Astrocyte (in vitro differentiated cells and primary cell): ENCODE results near the gene CHST15. TPM values are rescaled to one million over a fixed set of nuclear protein-coding genes. Genes with fewer than 3 reads are reported as not detected.

Experiments
- DNase-seq: peaks from one replicate; pipeline ENCODE4 v3.0.0-alpha.2; 2010; ENCODE audit warnings: low read depth
- FAIRE-seq: peaks from 2 replicates; lab custom pipeline; 2011; peaks lifted over from hg19 to GRCh38; lab: Jason Lieb, UNC
- H2AFZ ChIP-seq: 2 replicates; pipeline ENCODE4 v1.6.0; 2012; ENCODE audit warnings: low read depth, low read length, inconsistent platforms
- H3K27ac ChIP-seq: 2 replicates; pipeline ENCODE4 v1.5.1; 2011; ENCODE audit warnings: low read depth, low read length, inconsistent platforms
- H3K27me3 ChIP-seq: 2 replicates; pipeline ENCODE4 v1.6.0; 2011; ENCODE audit warnings: low read length, inconsistent platforms; ENCODE audit not compliant: insufficient read depth
- H3K36me3 ChIP-seq: 2 replicates; pipeline ENCODE4 v1.5.1; 2011; ENCODE audit warnings: low read length, inconsistent platforms; ENCODE audit not compliant: insufficient read depth
- H3K4me1 ChIP-seq: 2 replicates; pipeline ENCODE4 v1.5.1; 2011; ENCODE audit warnings: low read length, inconsistent platforms; ENCODE audit not compliant: insufficient read depth
- H3K4me2 ChIP-seq: 2 replicates; pipeline ENCODE4 v1.6.0; 2012; ENCODE audit warnings: low read length, inconsistent platforms
- H3K4me3 ChIP-seq: 2 replicates; pipeline ENCODE4 v1.5.1; 2011; ENCODE audit warnings: low read depth, mild to moderate bottlenecking, low read length, inconsistent platforms; ENCODE audit not compliant: insufficient read depth
- H3K79me2 ChIP-seq: 2 replicates; pipeline ENCODE4 v1.6.0; 2012; ENCODE audit warnings: mild to moderate bottlenecking, low read length, inconsistent platforms; ENCODE audit not compliant: insufficient read depth
- H3K9ac ChIP-seq: 2 replicates; pipeline ENCODE4 v1.6.0; 2012; ENCODE audit warnings: mild to moderate bottlenecking, low read length, inconsistent platforms
- H3K9me3 ChIP-seq: 2 replicates; pipeline ENCODE4 v1.5.1; 2012; ENCODE audit warnings: low read depth, mild to moderate bottlenecking, low read length, inconsistent platforms; ENCODE audit not compliant: insufficient read depth
- H4K20me1 ChIP-seq: 2 replicates; pipeline ENCODE4 v1.6.0; 2012; ENCODE audit warnings: low read length, inconsistent platforms; ENCODE audit not compliant: insufficient read depth
- H3K27ac Mint-ChIP-seq: one replicate; pipeline ENCODE4 v1.8.0; 2021; ENCODE audit warnings: mild to moderate bottlenecking, mixed read lengths; ENCODE audit not compliant: unreplicated experiment
- H3K27me3 Mint-ChIP-seq: one replicate; pipeline ENCODE4 v1.8.0; 2021; ENCODE audit warnings: low read depth, mixed read lengths; ENCODE audit not compliant: unreplicated experiment
- H3K36me3 Mint-ChIP-seq: one replicate; pipeline ENCODE4 v1.8.0; 2021; ENCODE audit warnings: low read depth, mixed read lengths; ENCODE audit not compliant: unreplicated experiment
- H3K4me1 Mint-ChIP-seq: one replicate; pipeline ENCODE4 v1.8.0; 2021; ENCODE audit warnings: low read depth, mixed read lengths; ENCODE audit not compliant: unreplicated experiment
- H3K4me3 Mint-ChIP-seq: one replicate; pipeline ENCODE4 v1.8.0; 2021; ENCODE audit warnings: mild to moderate bottlenecking, moderate library complexity, mixed read lengths; ENCODE audit not compliant: unreplicated experiment
- H3K9me3 Mint-ChIP-seq: one replicate; pipeline ENCODE4 v1.8.0; 2021; ENCODE audit warnings: mild to moderate bottlenecking, mixed read lengths; ENCODE audit not compliant: unreplicated experiment
- CTCF ChIP-seq: IDR thresholded peaks from 2 replicates; pipeline ENCODE4 v1.5.1; 2011; ENCODE audit warnings: low read depth, mild to moderate bottlenecking, inconsistent platforms, low read length, moderate library complexity; ENCODE audit not compliant: insufficient read depth
- EZH2 ChIP-seq: IDR thresholded peaks from 2 replicates; pipeline ENCODE4 v1.6.1; 2012; ENCODE audit warnings: mild to moderate bottlenecking, low read length, inconsistent platforms; ENCODE audit not compliant: insufficient read depth
- total RNA-seq: library from RNA; stranded (reverse); gene quantifications from 2 replicates; pipeline ENCODE4 v1.2.1, GENCODE V29; 2021

Gene CHST15
- total RNA-seq, 1 donor from 2014 or later = 20.6 TPM

- peaks cover 6% of the 10 kb centered on the region for H3K79me2 ChIP-seq
- H3K27ac Mint-ChIP-seq = no peak overlapping the region
- no peak overlapping the region for H3K4me3 Mint-ChIP-seq
- H4K20me1 ChIP-seq = peaks cover 41% of the 10 kb centered on the region
- peaks cover 6% of the 10 kb centered on the region for H3K36me3 Mint-ChIP-seq
- H3K4me2 ChIP-seq = peak overlapping the region; percentile 13
- DNase-seq = no peak
- no peak overlapping the region for H3K4me3 ChIP-seq
- TF ChIP-seq EZH2 (no peak), CTCF (no peak)
- peaks cover 18% of the 10 kb centered on the region for H3K27me3 ChIP-seq
- peaks cover 18% of the 10 kb centered on the region for H3K4me1 ChIP-seq
- H2AFZ ChIP-seq = no peak overlapping the region
- H3K4me1 Mint-ChIP-seq = peaks cover 38% of the 10 kb centered on the region
- no peak overlapping the region for H3K27ac ChIP-seq
- H3K9ac ChIP-seq = no peak overlapping the region
- H3K9me3 ChIP-seq = no peaks in the 10 kb centered on the region
- H3K9me3 Mint-ChIP-seq = no peaks in the 10 kb centered on the region
- H3K36me3 ChIP-seq = no peaks in the 10 kb centered on the region
- no peak for FAIRE-seq
- H3K27me3 Mint-ChIP-seq = peaks cover 1% of the 10 kb centered on the region
These were observed 27.2 kb downstream of the CHST15 start for GRCh38 chr10:124066126-124066700.

GRCh38 chr10:124065382-124066125 is 27.8 kb downstream of the CHST15 start:
- peaks cover 18% of the 10 kb centered on the region for H3K4me1 ChIP-seq
- FAIRE-seq (no peak), DNase-seq (no peak)
- H3K27me3 ChIP-seq = peaks cover 18% of the 10 kb centered on the region
- peaks cover 34% of the 10 kb centered on the region for H4K20me1 ChIP-seq
- no peak overlapping the region for H2AFZ ChIP-seq
- no peaks in the 10 kb centered on the region for H3K9me3 ChIP-seq
- H3K4me2 ChIP-seq = peak overlapping the region; percentile 13
- Mint-ChIP-seq H3K27me3 (peaks cover 1% of the 10 kb centered on the region), H3K36me3 (peaks cover 6% of the 10 kb centered on the region), H3K9me3 (no peaks in the 10 kb centered on the region), H3K27ac (no peak overlapping the region), H3K4me1 (peaks cover 38% of the 10 kb centered on the region), H3K4me3 (no peak overlapping the region)
- no peak overlapping the region for H3K27ac ChIP-seq
- H3K4me3 ChIP-seq = no peak overlapping the region
- H3K36me3 ChIP-seq = no peaks in the 10 kb centered on the region
- no peak overlapping the region for H3K9ac ChIP-seq
- peaks cover 3% of the 10 kb centered on the region for H3K79me2 ChIP-seq
- no peak for TF ChIP-seq EZH2
- TF ChIP-seq CTCF = no peak

- Histone ChIP-seq H3K27ac (no peak overlapping the region), H2AFZ (no peak overlapping the region), H3K79me2 (peaks cover 2% of the 10 kb centered on the region), H3K27me3 (peaks cover 20% of the 10 kb centered on the region), H3K4me2 (no peak overlapping the region), H3K36me3 (no peaks in the 10 kb centered on the region), H3K4me3 (no peak overlapping the region), H3K9me3 (no peaks in the 10 kb centered on the region), H3K4me1 (peaks cover 18% of the 10 kb centered on the region), H3K9ac (no peak overlapping the region), H4K20me1 (peaks cover 32% of the 10 kb centered on the region)
- Mint-ChIP-seq H3K9me3 (no peaks in the 10 kb centered on the region), H3K36me3 (peaks cover 6% of the 10 kb centered on the region), H3K27ac (no peak overlapping the region), H3K27me3 (no peaks in the 10 kb centered on the region), H3K4me1 (peaks cover 38% of the 10 kb centered on the region), H3K4me3 (no peak overlapping the region)
- no peak for FAIRE-seq
- TF ChIP-seq CTCF (no peak), EZH2 (no peak)
- no peak for DNase-seq
These were observed 28.7 kb downstream of the CHST15 start for GRCh38 chr10:124064676-124065075.
